CD14-positive monocyte (primary cell): ENCODE data around the gene ZNF69. TPM values are rescaled to one million over a fixed set of nuclear protein-coding genes. Genes with fewer than 3 reads are reported as not detected.

Experiments
- DNase-seq, 3 donors: peaks; one replicate each; pipeline ENCODE4 v3.0.0-alpha.2; 2011 to 2022
- H2AFZ ChIP-seq: 2 replicates; pipeline ENCODE4 v1.6.0; 2012; ENCODE audit warnings: mild to moderate bottlenecking, low read depth, low read length, inconsistent platforms; ENCODE audit not compliant: insufficient read depth, poor library complexity, severe bottlenecking
- H3K27ac ChIP-seq, 2 donors: 1 replicate in 1 of 2; 2 replicates in 1 of 2; pipeline ENCODE4 v1.5.1; 2012 to 2013; ENCODE audit warnings: low read length in 2 of 2, control low read depth in 1 of 2, inconsistent platforms in 1 of 2, low read depth in 1 of 2, mild to moderate bottlenecking in 1 of 2
- H3K27me3 ChIP-seq, 2 donors: one replicate each; pipeline versions ENCODE4 v1.6.0 to v1.6.1; 2011 to 2013; ENCODE audit warnings: low read length in 2 of 2; ENCODE audit not compliant: control insufficient read depth in 2 of 2, insufficient read depth in 2 of 2
- H3K36me3 ChIP-seq, 2 donors: replicated peaks in 1 of 2; 1 replicate in 1 of 2; 2 replicates in 1 of 2; pipeline versions ENCODE4 v1.5.1 to v1.6.1; 2012 to 2013; ENCODE audit warnings: low read length in 2 of 2, control low read depth in 1 of 2, inconsistent platforms in 1 of 2, mild to moderate bottlenecking in 1 of 2; ENCODE audit not compliant: insufficient read depth in 2 of 2, control insufficient read depth in 1 of 2
- H3K4me1 ChIP-seq, 2 donors: 1 replicate in 1 of 2; 2 replicates in 1 of 2; pipeline versions ENCODE4 v1.5.1 to v1.6.1; 2012 to 2013; ENCODE audit warnings: low read length in 2 of 2, control low read depth in 1 of 2, inconsistent platforms in 1 of 2, mild to moderate bottlenecking in 1 of 2, moderate library complexity in 1 of 2; ENCODE audit not compliant: insufficient read depth in 2 of 2, control insufficient read depth in 1 of 2
- H3K4me2 ChIP-seq: replicated peaks from 2 replicates; pipeline ENCODE3; 2012; ENCODE audit warnings: low read length, moderate library complexity, mild to moderate bottlenecking; ENCODE audit not compliant: poor library complexity, severe bottlenecking; ENCODE audit errors: extremely low read depth
- H3K4me3 ChIP-seq, 3 experiments: fragments of 200-600 bp in 1 of 3; sonication (generic) in 1 of 3; replicated peaks in 1 of 3; 1 replicate in 2 of 3; 2 replicates in 1 of 3; pipeline ENCODE4 v1.5.1; 2011 to 2013; ENCODE audit warnings: low read length in 3 of 3, mild to moderate bottlenecking in 3 of 3, control low read depth in 2 of 3, low read depth in 2 of 3, inconsistent platforms in 1 of 3, moderate library complexity in 1 of 3
- H3K79me2 ChIP-seq: 2 replicates; pipeline ENCODE4 v1.6.0; 2012; ENCODE audit warnings: mild to moderate bottlenecking, control low read depth, inconsistent platforms, low read length, moderate library complexity; ENCODE audit not compliant: insufficient read depth
- H3K9ac ChIP-seq: 2 replicates; pipeline ENCODE4 v1.6.0; 2017; ENCODE audit warnings: low read length, mild to moderate bottlenecking; ENCODE audit not compliant: insufficient read depth, poor library complexity, severe bottlenecking
- H3K9me3 ChIP-seq, 2 donors: replicated peaks in 1 of 2; 1 replicate in 1 of 2; 2 replicates in 1 of 2; pipeline versions ENCODE4 v1.5.1 to v1.6.1; 2012 to 2013; ENCODE audit warnings: low read length in 2 of 2, control low read depth in 1 of 2; ENCODE audit not compliant: control insufficient read depth in 1 of 2, insufficient read depth in 1 of 2
- H4K20me1 ChIP-seq: 2 replicates; pipeline ENCODE4 v1.6.0; 2012; ENCODE audit warnings: mild to moderate bottlenecking, low read length, control low read depth, moderate library complexity; ENCODE audit not compliant: insufficient read depth
- H3K27ac Mint-ChIP-seq, 7 donors: one replicate each; pipeline ENCODE4 v1.8.0; 2020; ENCODE audit warnings: mild to moderate bottlenecking in 7 of 7, mixed read lengths in 7 of 7, moderate library complexity in 6 of 7, inconsistent platforms in 2 of 7
- H3K27me3 Mint-ChIP-seq, 3 donors: one replicate each; pipeline ENCODE4 v1.8.0; 2021 to 2022; ENCODE audit warnings: low read depth in 3 of 3, mild to moderate bottlenecking in 3 of 3, mixed read lengths in 3 of 3, moderate library complexity in 3 of 3, inconsistent platforms in 1 of 3
- H3K36me3 Mint-ChIP-seq, 2 donors: one replicate each; pipeline ENCODE4 v1.8.0; 2020; ENCODE audit warnings: mixed read lengths in 2 of 2, inconsistent platforms in 1 of 2, mild to moderate bottlenecking in 1 of 2
- H3K4me1 Mint-ChIP-seq: one replicate; pipeline ENCODE4 v1.8.0; 2020; ENCODE audit warnings: mild to moderate bottlenecking, mixed read lengths
- H3K4me3 Mint-ChIP-seq, 2 donors: one replicate each; pipeline ENCODE4 v1.8.0; 2020; ENCODE audit warnings: mild to moderate bottlenecking in 2 of 2, mixed read lengths in 2 of 2, moderate library complexity in 1 of 2
- H3K9me3 Mint-ChIP-seq, 7 donors: one replicate each; pipeline ENCODE4 v1.8.0; 2020 to 2022; ENCODE audit warnings: mixed read lengths in 7 of 7, mild to moderate bottlenecking in 6 of 7, moderate library complexity in 6 of 7, inconsistent platforms in 2 of 7
- CTCF ChIP-seq: fragments of 200-600 bp; IDR thresholded peaks from one replicate; pipeline ENCODE4 v1.8.0; 2022; ENCODE audit warnings: antibody characterized with exemption, mild to moderate bottlenecking
- WGBS: methylation state at CpG from one replicate; pipeline ENCODE4 v1.1.5; 2013; ENCODE audit warnings: missing lambda C conversion rate; ENCODE audit not compliant: insufficient coverage; 5-methylcytosine and 5-hydroxymethylcytosine counted together
- intact Hi-C, 2 donors: fragments of 100-400 bp; cut with micrococcal nuclease; formaldehyde crosslinking; loops; one replicate each; pipeline versions ENCODE4 v1.15.0 to v1.15.1; 2023
- polyA plus RNA-seq, 3 donors: library from polyadenylated mRNA; depleted of rRNA in 1 of 3; unstranded in 2 of 3; stranded (reverse) in 1 of 3; fragments of 300-500 nt in 2 of 3; fragments of >200 nt in 1 of 3; fragmentation: Illumina TruSeq in 2 of 3; gene quantifications; 1 replicate in 2 of 3; 2 replicates in 1 of 3; pipeline ENCODE4 v1.2.3, GENCODE V29; 2012 to 2021

Gene ZNF69
- polyA plus RNA-seq, 3 donors: 0.98 to 1.7 (median 1.1) TPM

- Mint-ChIP-seq H3K9me3 (peaks cover 39 to 93% (median 83%) of the 10 kb centered on the region in 7 donors), H3K4me1 (no peaks in the 10 kb centered on the region), H3K27ac (no peak overlapping the region), H3K36me3 (peaks cover 27 to 54% of the 10 kb centered on the region in 2 donors), H3K4me3 (no peak overlapping the region), H3K27me3 (no peaks in the 10 kb centered on the region)
- no peak overlapping the region for H3K4me2 ChIP-seq
- no peak overlapping the region for H3K9ac ChIP-seq
- H3K9me3 ChIP-seq: peaks cover 68 to 98% of the 10 kb centered on the region in 2 donors
- no peaks in the 10 kb centered on the region for H3K27me3 ChIP-seq
- H3K36me3 ChIP-seq: peaks cover 18 to 64% of the 10 kb centered on the region in 2 donors
- H3K4me1 ChIP-seq: no peaks in the 10 kb centered on the region
- H2AFZ ChIP-seq: no peak overlapping the region
- H3K4me3 ChIP-seq: peak overlapping the region in 1 of 3 experiments; percentile 32
- H3K79me2 ChIP-seq: no peaks in the 10 kb centered on the region
- intact Hi-C loops: no loop called here
- H4K20me1 ChIP-seq: no peaks in the 10 kb centered on the region
- no peak for TF ChIP-seq CTCF
- no peak overlapping the region for H3K27ac ChIP-seq
- 100% methylated on average over 4 of the region's 8 CpGs for WGBS
- no peak for DNase-seq
Observed at GRCh38 chr19:11868188-11868587, 19.4 kb upstream of the ZNF69 start.

- DNase-seq: no peak
- Histone ChIP-seq H4K20me1 (no peaks in the 10 kb centered on the region), H3K27ac (no peak overlapping the region), H3K9ac (no peak overlapping the region), H3K4me2 (no peak overlapping the region), H2AFZ (no peak overlapping the region), H3K4me3 (no peak overlapping the region), H3K36me3 (peaks cover 5 to 22% of the 10 kb centered on the region in 2 donors), H3K27me3 (no peaks in the 10 kb centered on the region), H3K79me2 (no peaks in the 10 kb centered on the region), H3K4me1 (no peaks in the 10 kb centered on the region), H3K9me3 (peaks cover 39 to 56% of the 10 kb centered on the region in 2 donors)
- intact Hi-C loops: no loop called here
- Mint-ChIP-seq H3K9me3 (peaks cover 22 to 59% (median 50%) of the 10 kb centered on the region in 7 donors), H3K36me3 (peaks cover 11 to 19% of the 10 kb centered on the region in 2 donors), H3K27me3 (no peaks in the 10 kb centered on the region), H3K4me1 (no peaks in the 10 kb centered on the region), H3K27ac (no peak overlapping the region), H3K4me3 (no peak overlapping the region)
- no peak for TF ChIP-seq CTCF
- 100% methylated on average over 5 of the region's 9 CpGs for WGBS
Observed at GRCh38 chr19:11872624-11873023, 15.0 kb upstream of the ZNF69 start.
